Ishikawa (cell line): Measurements from ENCODE around the gene NOP58.

Experiments
- CEBPB ChIP-seq: IDR thresholded peaks from 2 replicates; pipeline ENCODE4 v1.6.1; 2012
- EP300 ChIP-seq: IDR thresholded peaks from 2 replicates; pipeline ENCODE4 v1.6.1; 2012; ENCODE audit warnings: borderline replicate concordance
- FOXM1 ChIP-seq: IDR thresholded peaks from 2 replicates; pipeline ENCODE4 v1.6.1; 2012; ENCODE audit warnings: low read depth, borderline replicate concordance
- RAD21 ChIP-seq: IDR thresholded peaks from 2 replicates; pipeline ENCODE4 v1.6.1; 2012; ENCODE audit warnings: low read depth
- TAF1 ChIP-seq: IDR thresholded peaks from 2 replicates; pipeline ENCODE4 v1.6.1; 2012; ENCODE audit warnings: low read depth, mild to moderate bottlenecking
- TCF12 ChIP-seq: IDR thresholded peaks from 2 replicates; pipeline ENCODE4 v1.6.1; 2012; ENCODE audit warnings: low read depth
- TEAD4 ChIP-seq: IDR thresholded peaks from 2 replicates; pipeline ENCODE4 v1.6.1; 2012
- YY1 ChIP-seq: IDR thresholded peaks from 2 replicates; pipeline ENCODE4 v1.6.1; 2012; ENCODE audit warnings: low read depth
- TF ChIP-seq, protein P1 (sequence below): IDR thresholded peaks from 2 replicates; pipeline ENCODE4 v1.6.1; 2012
- TF ChIP-seq, protein P2 (sequence below): IDR thresholded peaks from 2 replicates; pipeline ENCODE4 v1.6.1; 2012; ENCODE audit warnings: low read depth, mild to moderate bottlenecking

- TF ChIP-seq RAD21 (peak; percentile 49), TAF1 (no peak), CEBPB (no peak), YY1 (no peak), EP300 (no peak), FOXM1 (no peak), TEAD4 (no peak), TCF12 (no peak)
- TF ChIP-seq, protein P1, sequence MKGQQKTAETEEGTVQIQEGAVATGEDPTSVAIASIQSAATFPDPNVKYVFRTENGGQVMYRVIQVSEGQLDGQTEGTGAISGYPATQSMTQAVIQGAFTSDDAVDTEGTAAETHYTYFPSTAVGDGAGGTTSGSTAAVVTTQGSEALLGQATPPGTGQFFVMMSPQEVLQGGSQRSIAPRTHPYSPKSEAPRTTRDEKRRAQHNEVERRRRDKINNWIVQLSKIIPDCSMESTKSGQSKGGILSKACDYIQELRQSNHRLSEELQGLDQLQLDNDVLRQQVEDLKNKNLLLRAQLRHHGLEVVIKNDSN: no peak
- TF ChIP-seq, protein P2, sequence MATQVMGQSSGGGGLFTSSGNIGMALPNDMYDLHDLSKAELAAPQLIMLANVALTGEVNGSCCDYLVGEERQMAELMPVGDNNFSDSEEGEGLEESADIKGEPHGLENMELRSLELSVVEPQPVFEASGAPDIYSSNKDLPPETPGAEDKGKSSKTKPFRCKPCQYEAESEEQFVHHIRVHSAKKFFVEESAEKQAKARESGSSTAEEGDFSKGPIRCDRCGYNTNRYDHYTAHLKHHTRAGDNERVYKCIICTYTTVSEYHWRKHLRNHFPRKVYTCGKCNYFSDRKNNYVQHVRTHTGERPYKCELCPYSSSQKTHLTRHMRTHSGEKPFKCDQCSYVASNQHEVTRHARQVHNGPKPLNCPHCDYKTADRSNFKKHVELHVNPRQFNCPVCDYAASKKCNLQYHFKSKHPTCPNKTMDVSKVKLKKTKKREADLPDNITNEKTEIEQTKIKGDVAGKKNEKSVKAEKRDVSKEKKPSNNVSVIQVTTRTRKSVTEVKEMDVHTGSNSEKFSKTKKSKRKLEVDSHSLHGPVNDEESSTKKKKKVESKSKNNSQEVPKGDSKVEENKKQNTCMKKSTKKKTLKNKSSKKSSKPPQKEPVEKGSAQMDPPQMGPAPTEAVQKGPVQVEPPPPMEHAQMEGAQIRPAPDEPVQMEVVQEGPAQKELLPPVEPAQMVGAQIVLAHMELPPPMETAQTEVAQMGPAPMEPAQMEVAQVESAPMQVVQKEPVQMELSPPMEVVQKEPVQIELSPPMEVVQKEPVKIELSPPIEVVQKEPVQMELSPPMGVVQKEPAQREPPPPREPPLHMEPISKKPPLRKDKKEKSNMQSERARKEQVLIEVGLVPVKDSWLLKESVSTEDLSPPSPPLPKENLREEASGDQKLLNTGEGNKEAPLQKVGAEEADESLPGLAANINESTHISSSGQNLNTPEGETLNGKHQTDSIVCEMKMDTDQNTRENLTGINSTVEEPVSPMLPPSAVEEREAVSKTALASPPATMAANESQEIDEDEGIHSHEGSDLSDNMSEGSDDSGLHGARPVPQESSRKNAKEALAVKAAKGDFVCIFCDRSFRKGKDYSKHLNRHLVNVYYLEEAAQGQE: peak; percentile 38; the same call in 1 of the 2 replicates
Observed at GRCh38 chr2:202278944-202279343, 13.4 kb downstream of the NOP58 start.
